ENCODE data around the gene IL1RAPL2. TPM values are rescaled to one million over a fixed set of nuclear protein-coding genes. Genes with fewer than 3 reads are reported as not detected.

IL1RAPL2 gene
- total RNA-seq, 2 donors from 2014 or later: not detected

- DNase-seq (ENCODE audit: low spot score): no peak
- no peaks in the 10 kb centered on the region for H3K27me3 ChIP-seq
- TF ChIP-seq CTCF (IDR thresholded peaks at IDR 0.05): no peak
- H3K4me3 ChIP-seq: no peak overlapping the region
- no peak overlapping the region for H3K27ac ChIP-seq
- H3K4me1 ChIP-seq: no peaks in the 10 kb centered on the region
- no peaks in the 10 kb centered on the region for H3K9me3 ChIP-seq
- no peaks in the 10 kb centered on the region for H3K36me3 ChIP-seq
Measured at GRCh38 chrX:105565856-105566255, 999.9 kb downstream of the IL1RAPL2 start.

- no peaks in the 10 kb centered on the region for H3K36me3 ChIP-seq
- DNase-seq (ENCODE audit: low spot score): no peak
- no peak overlapping the region for H3K27ac ChIP-seq
- H3K9me3 ChIP-seq: no peaks in the 10 kb centered on the region
- no peak overlapping the region for H3K4me3 ChIP-seq
- no peaks in the 10 kb centered on the region for H3K27me3 ChIP-seq
- no peak for TF ChIP-seq CTCF (IDR thresholded peaks at IDR 0.05)
- H3K4me1 ChIP-seq: no peaks in the 10 kb centered on the region
Measured at GRCh38 chrX:105567082-105567481, 1001.1 kb downstream of the IL1RAPL2 start.

GRCh38 chrX:105608745-105609144 is 1042.7 kb downstream of the IL1RAPL2 start:
- no peak for DNase-seq (ENCODE audit: low spot score)
- peak overlapping the region in 1 of 2 donors; percentile 58 for H3K27ac ChIP-seq
- H3K4me3 ChIP-seq: no peak overlapping the region
- TF ChIP-seq CTCF (IDR thresholded peaks at IDR 0.05): no peak
- peaks cover 0 to 6% of the 10 kb centered on the region in 2 donors for H3K27me3 ChIP-seq
- no peaks in the 10 kb centered on the region for H3K4me1 ChIP-seq
- peaks cover 0 to 4% of the 10 kb centered on the region in 2 donors for H3K9me3 ChIP-seq
- no peaks in the 10 kb centered on the region for H3K36me3 ChIP-seq

- peak overlapping the region in 1 of 2 donors; percentile 58 for H3K27ac ChIP-seq
- no peak for DNase-seq (ENCODE audit: low spot score)
- peaks cover 0 to 6% of the 10 kb centered on the region in 2 donors for H3K27me3 ChIP-seq
- H3K9me3 ChIP-seq: peaks cover 0 to 4% of the 10 kb centered on the region in 2 donors
- TF ChIP-seq CTCF (IDR thresholded peaks at IDR 0.05): no peak
- no peaks in the 10 kb centered on the region for H3K4me1 ChIP-seq
- no peaks in the 10 kb centered on the region for H3K36me3 ChIP-seq
- no peak overlapping the region for H3K4me3 ChIP-seq
Measured at GRCh38 chrX:105609530-105609929, 1043.5 kb downstream of the IL1RAPL2 start.

GRCh38 chrX:105610411-105610810 is 1044.4 kb downstream of the IL1RAPL2 start:
- H3K9me3 ChIP-seq: peaks cover 0 to 2% of the 10 kb centered on the region in 2 donors
- DNase-seq (ENCODE audit: low spot score): no peak
- no peaks in the 10 kb centered on the region for H3K36me3 ChIP-seq
- no peak for TF ChIP-seq CTCF (IDR thresholded peaks at IDR 0.05)
- H3K27ac ChIP-seq: no peak overlapping the region
- H3K4me3 ChIP-seq: no peak overlapping the region
- H3K27me3 ChIP-seq: peaks cover 0 to 6% of the 10 kb centered on the region in 2 donors
- no peaks in the 10 kb centered on the region for H3K4me1 ChIP-seq

GRCh38 chrX:105618393-105619101 is 1052.5 kb downstream of the IL1RAPL2 start:
- Histone ChIP-seq H3K4me1 (no peaks in the 10 kb centered on the region), H3K4me3 (no peak overlapping the region), H3K27ac (no peak overlapping the region), H3K36me3 (no peaks in the 10 kb centered on the region), H3K27me3 (no peaks in the 10 kb centered on the region), H3K9me3 (no peaks in the 10 kb centered on the region)
- no peak for TF ChIP-seq CTCF (IDR thresholded peaks at IDR 0.05)
- DNase-seq (ENCODE audit: low spot score): no peak

Measured in right atrium auricular region (tissue), 2 donors.